Occipital lobe (tissue), 2 donors: Measurements from ENCODE around the gene STRIP2. TPM values are rescaled to one million over a fixed set of nuclear protein-coding genes. Genes with fewer than 3 reads are reported as not detected.
"Not testable (repeated sequence)": the region's sequence is repeated elsewhere in the genome, so short reads cannot be mapped to it uniquely, and the experiment has no call there.

Source experiments
- DNase-seq: peaks from one replicate; lab custom pipeline; 2025; lab: John Stamatoyannopoulos, UW
- total RNA-seq: library from RNA; depleted of rRNA; stranded (reverse); fragments of >200 nt; gene quantifications from one replicate; pipeline ENCODE4 v1.2.3, GENCODE V29; 2014

Gene STRIP2
- total RNA-seq, 1 donor from 2014 or later, result 0.94 TPM

- no peak for DNase-seq
Measured at GRCh38 chr7:129421717-129422250, 12.4 kb upstream of the STRIP2 start.

GRCh38 chr7:129422727-129423126 lies 11.5 kb upstream of the STRIP2 start:
- no peak for DNase-seq

- no peak for DNase-seq
Measured at GRCh38 chr7:129423700-129424410, 10.4 kb upstream of the STRIP2 start.

GRCh38 chr7:129426482-129426881 lies 7.8 kb upstream of the STRIP2 start:
- no peak for DNase-seq

GRCh38 chr7:129427526-129428045 lies 6.6 kb upstream of the STRIP2 start:
- no peak for DNase-seq

GRCh38 chr7:129431911-129432643 lies 2.2 kb upstream of the STRIP2 start:
- DNase-seq, result no peak

- peak; percentile 8 for DNase-seq
Measured at GRCh38 chr7:129434675-129435318, 565 bp downstream of the STRIP2 start.

GRCh38 chr7:129435414-129435829 lies 1.2 kb downstream of the STRIP2 start:
- DNase-seq, result no peak

GRCh38 chr7:129436335-129436923 lies 2.2 kb downstream of the STRIP2 start:
- no peak for DNase-seq

GRCh38 chr7:129437190-129437589 lies 3.0 kb downstream of the STRIP2 start:
- no peak for DNase-seq

- no peak for DNase-seq
Measured at GRCh38 chr7:129438281-129438838, 4.1 kb downstream of the STRIP2 start.

- no peak for DNase-seq
Measured at GRCh38 chr7:129438839-129439651, 4.8 kb downstream of the STRIP2 start.

GRCh38 chr7:129439963-129440625 lies 5.9 kb downstream of the STRIP2 start:
- DNase-seq, result no peak

- peak; percentile 18 for DNase-seq
Measured at GRCh38 chr7:129443612-129444011, 9.4 kb downstream of the STRIP2 start.

- DNase-seq, result not testable (repeated sequence)
Measured at GRCh38 chr7:129444776-129445175, 10.5 kb downstream of the STRIP2 start.

GRCh38 chr7:129446925-129447324 lies 12.7 kb downstream of the STRIP2 start:
- DNase-seq, result not testable (repeated sequence)

GRCh38 chr7:129447445-129447844 lies 13.2 kb downstream of the STRIP2 start:
- not testable (repeated sequence) for DNase-seq

GRCh38 chr7:129448608-129449007 lies 14.4 kb downstream of the STRIP2 start:
- DNase-seq, result not testable (repeated sequence)

GRCh38 chr7:129450295-129450694 lies 16.1 kb downstream of the STRIP2 start:
- no peak for DNase-seq
